K562 (cell line): ENCODE data around the gene MRO. TPM values are rescaled to one million over a fixed set of nuclear protein-coding genes. Genes with fewer than 3 reads are reported as not detected.

ENCODE experiments used
- ATAC-seq: fragments of 200-7000 bp; cut with Tn5 transposase; 3 replicates; pipeline ENCODE4 v1.9.1; 2020; ENCODE audit warnings: moderate library complexity
- BruUV-seq: library from RNA; stranded (reverse); fragments of 400-500 nt; replicated peaks from 2 replicates; lab custom pipeline; 2021; lab: Mats Ljungman, UMichigan
- CTCF ChIA-PET: fragments of 300-600 bp; formaldehyde crosslinking; extraction: SDS; loops from one replicate; lab custom pipeline; 2021; ENCODE audit warnings: low intra/inter-chr PET ratio; lab: Yijun Ruan, JAX
- POLR2A ChIA-PET: fragments of 300-600, 350-650 bp; sonication (Branson Sonifier 250); formaldehyde crosslinking; extraction: SDS; loops from one replicate; lab custom pipeline; 2021; ENCODE audit warnings: antibody characterized with exemption, inconsistent platforms; lab: Yijun Ruan, JAX
- DNase-seq, 4 experiments: peaks; one replicate each; pipeline versions ENCODE4 v3.0.0 to v3.0.0-alpha.2; 2011 to 2018; ENCODE audit warnings: low spot score in 3 of 4, mixed read lengths in 3 of 4; ENCODE audit errors: extremely low read depth in 1 of 4
- FAIRE-seq: peaks from 2 replicates; lab custom pipeline; 2011; peaks lifted over from hg19 to GRCh38; lab: Jason Lieb, UNC
- H2AFZ ChIP-seq: 2 replicates; pipeline ENCODE4 v1.6.0; 2011; ENCODE audit warnings: low read depth, low read length, control low read depth, inconsistent platforms
- H3K27ac ChIP-seq: fragments of 200-600 bp; 3 replicates; pipeline ENCODE4 v1.8.0; 2011; ENCODE audit warnings: low read depth, mild to moderate bottlenecking, control low read depth, inconsistent platforms, low read length, moderate library complexity, mixed read lengths; ENCODE audit errors: extremely low read depth
- H3K27me3 ChIP-seq, 2 experiments: fragments of 300-600 bp in 1 of 2; 2 replicates in 1 of 2; 3 replicates in 1 of 2; pipeline versions ENCODE4 v1.6.0 to v1.8.0; 2011; ENCODE audit warnings: inconsistent platforms in 2 of 2, low read length in 2 of 2, mild to moderate bottlenecking in 1 of 2, mixed read lengths in 1 of 2, moderate library complexity in 1 of 2; ENCODE audit not compliant: control insufficient read depth in 2 of 2, insufficient read depth in 2 of 2
- H3K36me3 ChIP-seq: fragments of 300-600 bp; 3 replicates; pipeline ENCODE4 v1.8.0; 2011; ENCODE audit warnings: mild to moderate bottlenecking, low read length, inconsistent platforms; ENCODE audit not compliant: control insufficient read depth, insufficient read depth
- H3K4me1 ChIP-seq, 2 experiments: fragments of 200-600 bp in 1 of 2; replicated peaks in 1 of 2; 2 replicates in 1 of 2; 3 replicates in 1 of 2; pipeline versions ENCODE4 v1.5.1 to v1.8.0; 2011; ENCODE audit warnings: inconsistent platforms in 2 of 2, low read length in 2 of 2, mild to moderate bottlenecking in 1 of 2, mixed read lengths in 1 of 2, moderate library complexity in 1 of 2; ENCODE audit not compliant: control insufficient read depth in 2 of 2, insufficient read depth in 2 of 2
- H3K4me2 ChIP-seq: 2 replicates; pipeline ENCODE4 v1.6.1; 2011; ENCODE audit warnings: low read length, control low read depth, inconsistent platforms, mixed read lengths; ENCODE audit not compliant: insufficient read depth
- H3K4me3 ChIP-seq: fragments of 200-600 bp; sonication (generic), shearing (Covaris generic); 2 replicates; pipeline ENCODE4 v1.5.1; 2016; ENCODE audit warnings: control low read depth, inconsistent platforms
- H3K79me2 ChIP-seq: fragments of 200-600 bp; 3 replicates; pipeline ENCODE4 v1.8.0; 2011; ENCODE audit warnings: low read length, inconsistent platforms; ENCODE audit not compliant: control insufficient read depth, insufficient read depth
- H3K9ac ChIP-seq, 2 experiments: 2 replicates each; pipeline versions ENCODE4 v1.6.0 to v1.6.1; 2011; ENCODE audit warnings: low read depth in 2 of 2, low read length in 2 of 2, control low read depth in 1 of 2, inconsistent platforms in 1 of 2, mild to moderate bottlenecking in 1 of 2, mixed read lengths in 1 of 2; ENCODE audit not compliant: insufficient read depth in 1 of 2
- H3K9me1 ChIP-seq: one replicate; pipeline ENCODE4 v1.6.0; 2011; ENCODE audit warnings: inconsistent platforms, mild to moderate bottlenecking, low read length, moderate library complexity; ENCODE audit not compliant: control insufficient read depth, insufficient read depth
- H3K9me3 ChIP-seq: replicated peaks from 2 replicates; pipeline ENCODE4 v1.5.1; 2011; ENCODE audit warnings: low read depth, low read length, inconsistent platforms; ENCODE audit not compliant: control insufficient read depth, insufficient read depth
- H4K20me1 ChIP-seq: replicated peaks from 2 replicates; pipeline ENCODE4 v1.6.1; 2011; ENCODE audit warnings: low read length, inconsistent platforms, mixed read lengths; ENCODE audit not compliant: control insufficient read depth, insufficient read depth
- CREB1 ChIP-seq, 2 experiments: sonication (generic) in 1 of 2; formaldehyde crosslinking in 1 of 2; IDR thresholded peaks; 2 replicates each; pipeline versions ENCODE4 v1.6.1 to v1.8.0; 2012 to 2022; ENCODE audit warnings: inconsistent platforms in 1 of 2, mild to moderate bottlenecking in 1 of 2, missing genetic modification reagents in 1 of 2, moderate library complexity in 1 of 2
- EZH2 ChIP-seq: IDR thresholded peaks from 2 replicates; pipeline ENCODE4 v1.6.1; 2012; ENCODE audit warnings: low read depth, mild to moderate bottlenecking, inconsistent platforms, low read length, borderline replicate concordance
- FOXP1 ChIP-seq: sonication (generic); formaldehyde crosslinking; IDR thresholded peaks from 2 replicates; pipeline ENCODE4 v1.8.0; 2022; ENCODE audit warnings: mild to moderate bottlenecking, missing genetic modification reagents
- MAFK ChIP-seq: IDR thresholded peaks from 2 replicates; pipeline ENCODE4 v1.6.1; 2011; ENCODE audit warnings: low read length, improper control_type of control experiment
- MIER1 ChIP-seq: fragments of 450-650 bp; IDR thresholded peaks from 2 replicates; pipeline ENCODE4 v1.6.1; 2016; ENCODE audit warnings: antibody characterized with exemption, mild to moderate bottlenecking, low read depth
- MTA1 ChIP-seq: fragments of 450-650 bp; IDR thresholded peaks from 2 replicates; pipeline ENCODE4 v1.6.1; 2017; ENCODE audit warnings: borderline replicate concordance
- RBBP5 ChIP-seq: fragments of 200-600 bp; sonication (generic); IDR thresholded peaks from 2 replicates; pipeline ENCODE4 v1.6.1; 2012; ENCODE audit warnings: borderline replicate concordance, mild to moderate bottlenecking, low read length, control low read depth, inconsistent platforms; ENCODE audit not compliant: insufficient read depth, poor library complexity, severe bottlenecking
- RBM25 ChIP-seq: fragments of 200-400 bp; formaldehyde crosslinking; IDR thresholded peaks from 2 replicates; pipeline ENCODE4 v1.6.1; 2018; ENCODE audit warnings: low read length, low read depth, moderate library complexity; ENCODE audit not compliant: severe bottlenecking
- RFX5 ChIP-seq: IDR thresholded peaks from 2 replicates; pipeline ENCODE4 v1.6.1; 2011; ENCODE audit warnings: low read depth, mild to moderate bottlenecking, improper control_type of control experiment, low read length
- ZNF175 ChIP-seq: fragments of 200-800 bp; sonication (Bioruptor generic); IDR thresholded peaks from 2 replicates; pipeline ENCODE4 v1.6.1; 2016; ENCODE audit warnings: low read depth, mild to moderate bottlenecking, missing genetic modification characterization, missing compliant biosample characterization
- ZNF197 ChIP-seq: fragments of 200-800 bp; sonication (Bioruptor generic); IDR thresholded peaks from 2 replicates; pipeline ENCODE4 v1.6.1; 2016; ENCODE audit warnings: low read depth, missing genetic modification characterization, missing compliant biosample characterization
- ZNF354B ChIP-seq: fragments of 250-450 bp; sonication (Bioruptor Pico); IDR thresholded peaks from 2 replicates; pipeline ENCODE4 v1.4.0; 2020
- ZNF436 ChIP-seq: fragments of 250-450, 450-650 bp; sonication (Bioruptor Pico); formaldehyde crosslinking; IDR thresholded peaks from 2 replicates; pipeline ENCODE4 v1.7.0; 2020; ENCODE audit warnings: mild to moderate bottlenecking
- WGBS: fragments of 100-300 bp; shearing (Covaris generic); methylation state at CpG from one replicate; pipeline ENCODE4 v1.1.6; 2016; ENCODE audit warnings: low coverage, mixed read lengths; ENCODE audit not compliant: insufficient coverage; ENCODE audit errors: missing lambda C conversion rate; 5-methylcytosine and 5-hydroxymethylcytosine counted together
- in situ Hi-C: fragments of 300-500 bp; cut with MboI; formaldehyde crosslinking; loops from 4 replicates; pipeline ENCODE4 v1.15.0; 2018; ENCODE audit warnings: inconsistent platforms, mixed read lengths
- intact Hi-C: fragments of 100-400 bp; cut with micrococcal nuclease; formaldehyde crosslinking; loops from 2 replicates; pipeline ENCODE4 v1.14.2; 2022
- polyA plus RNA-seq, 8 experiments: library from polyadenylated mRNA; depleted of rRNA in 4 of 8; stranded (reverse) in 5 of 8; unstranded in 3 of 8; fragments of >200 nt; fragmentation: Nextera tagmentation in 2 of 8; fragmentation: Illumina TruSeq in 1 of 8; extraction: Ambion mirVana in 2 of 8; extraction: Trizol in 1 of 8; gene quantifications; 2 replicates each; pipeline versions ENCODE4 v1.2.1 to v1.2.3, GENCODE V29; 2011 to 2014; ENCODE audit warnings: inconsistent platforms in 1 of 8, missing spikeins in 1 of 8
- total RNA-seq, 7 experiments: library from RNA; depleted of rRNA in 6 of 7; stranded (reverse); fragments of >200 nt in 6 of 7; fragmentation: Illumina TruSeq in 2 of 7; extraction: Trizol in 2 of 7; gene quantifications; 2 replicates each; pipeline versions ENCODE4 v1.2.1 to v1.2.3, GENCODE V29; 2011 to 2021; ENCODE audit warnings: low replicate concordance in 1 of 7
- TF ChIP-seq, protein P1 (sequence below): sonication (generic); formaldehyde crosslinking; IDR thresholded peaks from 2 replicates; pipeline ENCODE4 v1.8.1; 2023; ENCODE audit warnings: mild to moderate bottlenecking, missing genetic modification reagents
- TF ChIP-seq, protein P2 (sequence below): fragments of 450-650 bp; formaldehyde crosslinking; IDR thresholded peaks from 2 replicates; pipeline ENCODE4 v1.4.0; 2020; ENCODE audit warnings: mild to moderate bottlenecking, moderate library complexity
- TF ChIP-seq, protein P3 (sequence below), 2 experiments: fragments of 450-650 bp; conservative IDR thresholded peaks; 2 replicates each; pipeline ENCODE4 v1.6.1; 2017; ENCODE audit warnings: mild to moderate bottlenecking in 2 of 2, moderate library complexity in 2 of 2
- TF ChIP-seq, protein P4 (sequence below): sonication (generic); formaldehyde crosslinking; IDR thresholded peaks from 2 replicates; pipeline ENCODE4 v1.8.0; 2022; ENCODE audit warnings: missing genetic modification reagents, mild to moderate bottlenecking, borderline replicate concordance

Gene MRO
- total and polyA plus RNA-seq, 9 of the 15 experiments (the other 6 are each of a cell fraction or from before 2014, with no cell fraction given), result 0.06 TPM; not detected in 8

DNA sequence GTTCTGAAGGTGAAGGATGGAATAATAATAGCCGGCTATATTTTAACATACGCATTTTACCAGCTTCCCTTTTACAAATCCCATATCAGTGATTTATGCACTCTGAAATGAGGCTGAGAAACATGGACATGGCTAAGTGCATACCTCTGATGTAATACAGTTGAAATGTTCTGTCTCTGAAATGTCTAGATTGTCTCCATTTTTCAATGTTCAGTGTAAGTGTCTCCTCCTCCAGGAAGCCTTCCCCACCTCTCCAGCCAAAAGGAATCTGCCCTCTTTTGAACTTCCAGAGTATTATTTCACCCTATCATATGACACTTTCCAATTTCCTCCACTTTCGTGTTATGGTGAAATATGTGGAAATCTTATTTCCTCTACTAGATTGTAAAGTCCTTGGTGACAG lies 29.6 kb upstream of the MRO start:
- DNase-seq (no peak), ATAC-seq (no peak), FAIRE-seq (no peak)
- Histone ChIP-seq H3K4me1 (peaks cover 0 to 6% of the 10 kb centered on the region in 2 experiments; a peak in 3 of 5 replicates), H3K9me3 (no peaks in the 10 kb centered on the region), H2AFZ (no peak overlapping the region), H4K20me1 (no peaks in the 10 kb centered on the region), H3K9ac (no peak overlapping the region), H3K27ac (no peak overlapping the region), H3K36me3 (no peaks in the 10 kb centered on the region), H3K4me2 (no peak overlapping the region), H3K9me1 (no peaks in the 10 kb centered on the region), H3K4me3 (no peak overlapping the region), H3K79me2 (no peaks in the 10 kb centered on the region), H3K27me3 (no peaks in the 10 kb centered on the region)
- ChIA-PET CTCF (no interaction called here), POLR2A (interaction anchor here (0.6 kb wide), 1 partner anchor 46 kb away, joined by 3 read pairs; no protein-coding TSS in a partner anchor)
- intact Hi-C loops, result no loop called here
- in situ Hi-C loops, result no loop called here
- no TSS peak for BruUV-seq
- 25% methylated on average over 3 of the region's 3 CpGs for WGBS
- TF ChIP-seq EZH2, result no peak
- TF ChIP-seq, protein P1, sequence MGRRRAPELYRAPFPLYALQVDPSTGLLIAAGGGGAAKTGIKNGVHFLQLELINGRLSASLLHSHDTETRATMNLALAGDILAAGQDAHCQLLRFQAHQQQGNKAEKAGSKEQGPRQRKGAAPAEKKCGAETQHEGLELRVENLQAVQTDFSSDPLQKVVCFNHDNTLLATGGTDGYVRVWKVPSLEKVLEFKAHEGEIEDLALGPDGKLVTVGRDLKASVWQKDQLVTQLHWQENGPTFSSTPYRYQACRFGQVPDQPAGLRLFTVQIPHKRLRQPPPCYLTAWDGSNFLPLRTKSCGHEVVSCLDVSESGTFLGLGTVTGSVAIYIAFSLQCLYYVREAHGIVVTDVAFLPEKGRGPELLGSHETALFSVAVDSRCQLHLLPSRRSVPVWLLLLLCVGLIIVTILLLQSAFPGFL, result no peak
- TF ChIP-seq, protein P2, sequence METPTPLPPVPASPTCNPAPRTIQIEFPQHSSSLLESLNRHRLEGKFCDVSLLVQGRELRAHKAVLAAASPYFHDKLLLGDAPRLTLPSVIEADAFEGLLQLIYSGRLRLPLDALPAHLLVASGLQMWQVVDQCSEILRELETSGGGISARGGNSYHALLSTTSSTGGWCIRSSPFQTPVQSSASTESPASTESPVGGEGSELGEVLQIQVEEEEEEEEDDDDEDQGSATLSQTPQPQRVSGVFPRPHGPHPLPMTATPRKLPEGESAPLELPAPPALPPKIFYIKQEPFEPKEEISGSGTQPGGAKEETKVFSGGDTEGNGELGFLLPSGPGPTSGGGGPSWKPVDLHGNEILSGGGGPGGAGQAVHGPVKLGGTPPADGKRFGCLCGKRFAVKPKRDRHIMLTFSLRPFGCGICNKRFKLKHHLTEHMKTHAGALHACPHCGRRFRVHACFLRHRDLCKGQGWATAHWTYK (CRISPR knock-in tag), result no peak
- peak; percentile 85 for TF ChIP-seq ZNF436 (CRISPR knock-in tag)
- TF ChIP-seq MIER1, result no peak
- TF ChIP-seq RBM25, result peak; percentile 58
- TF ChIP-seq, protein P3, sequence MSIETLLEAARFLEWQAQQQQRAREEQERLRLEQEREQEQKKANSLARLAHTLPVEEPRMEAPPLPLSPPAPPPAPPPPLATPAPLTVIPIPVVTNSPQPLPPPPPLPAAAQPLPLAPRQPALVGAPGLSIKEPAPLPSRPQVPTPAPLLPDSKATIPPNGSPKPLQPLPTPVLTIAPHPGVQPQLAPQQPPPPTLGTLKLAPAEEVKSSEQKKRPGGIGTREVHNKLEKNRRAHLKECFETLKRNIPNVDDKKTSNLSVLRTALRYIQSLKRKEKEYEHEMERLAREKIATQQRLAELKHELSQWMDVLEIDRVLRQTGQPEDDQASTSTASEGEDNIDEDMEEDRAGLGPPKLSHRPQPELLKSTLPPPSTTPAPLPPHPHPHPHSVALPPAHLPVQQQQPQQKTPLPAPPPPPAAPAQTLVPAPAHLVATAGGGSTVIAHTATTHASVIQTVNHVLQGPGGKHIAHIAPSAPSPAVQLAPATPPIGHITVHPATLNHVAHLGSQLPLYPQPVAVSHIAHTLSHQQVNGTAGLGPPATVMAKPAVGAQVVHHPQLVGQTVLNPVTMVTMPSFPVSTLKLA (conservative IDR thresholded peaks at IDR 0.05), result no peak
- no peak for TF ChIP-seq MTA1
- TF ChIP-seq ZNF175, result 0 out of 2 replicates have a peak, but pooled peaks have one; percentile 48
- TF ChIP-seq, protein P4, sequence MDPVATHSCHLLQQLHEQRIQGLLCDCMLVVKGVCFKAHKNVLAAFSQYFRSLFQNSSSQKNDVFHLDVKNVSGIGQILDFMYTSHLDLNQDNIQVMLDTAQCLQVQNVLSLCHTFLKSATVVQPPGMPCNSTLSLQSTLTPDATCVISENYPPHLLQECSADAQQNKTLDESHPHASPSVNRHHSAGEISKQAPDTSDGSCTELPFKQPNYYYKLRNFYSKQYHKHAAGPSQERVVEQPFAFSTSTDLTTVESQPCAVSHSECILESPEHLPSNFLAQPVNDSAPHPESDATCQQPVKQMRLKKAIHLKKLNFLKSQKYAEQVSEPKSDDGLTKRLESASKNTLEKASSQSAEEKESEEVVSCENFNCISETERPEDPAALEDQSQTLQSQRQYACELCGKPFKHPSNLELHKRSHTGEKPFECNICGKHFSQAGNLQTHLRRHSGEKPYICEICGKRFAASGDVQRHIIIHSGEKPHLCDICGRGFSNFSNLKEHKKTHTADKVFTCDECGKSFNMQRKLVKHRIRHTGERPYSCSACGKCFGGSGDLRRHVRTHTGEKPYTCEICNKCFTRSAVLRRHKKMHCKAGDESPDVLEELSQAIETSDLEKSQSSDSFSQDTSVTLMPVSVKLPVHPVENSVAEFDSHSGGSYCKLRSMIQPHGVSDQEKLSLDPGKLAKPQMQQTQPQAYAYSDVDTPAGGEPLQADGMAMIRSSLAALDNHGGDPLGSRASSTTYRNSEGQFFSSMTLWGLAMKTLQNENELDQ, result no peak
- no peak for TF ChIP-seq ZNF354B (CRISPR knock-in tag)
- TF ChIP-seq RBBP5, result no peak
- no peak for TF ChIP-seq CREB1 (IDR thresholded peaks at IDR 0.05)
- no peak for TF ChIP-seq CREB1 (CRISPR knock-in tag; IDR thresholded peaks at IDR 0.05)
- TF ChIP-seq RFX5, result no peak
- no peak for TF ChIP-seq MAFK
- no peak for TF ChIP-seq ZNF197 (CRISPR knock-in tag)
- TF ChIP-seq FOXP1, result no peak
